Measurements from ENCODE around the gene TM2D1.

The TM2D1 gene

DNA sequence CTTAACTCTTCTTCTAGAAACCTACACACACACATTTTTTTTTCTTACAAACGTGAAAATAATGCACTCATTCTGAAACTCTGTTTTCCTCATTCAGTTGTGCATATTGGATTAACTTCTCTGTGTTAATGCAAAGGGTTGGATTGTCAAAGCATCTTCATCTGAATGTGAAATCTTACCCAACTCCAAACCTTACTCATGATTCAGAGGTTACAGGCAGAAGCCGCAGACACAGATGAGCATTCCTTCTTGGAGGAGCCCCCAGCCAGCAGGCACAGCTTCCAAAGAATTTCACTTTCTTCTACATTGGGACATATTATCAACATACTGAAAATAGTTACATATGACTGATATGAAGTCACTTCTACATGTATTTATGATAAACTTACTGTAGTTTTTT is 33.0 kb upstream of the TM2D1 start:
- no peak for TF ChIP-seq GLIS3 (CRISPR knock-in tag; IDR thresholded peaks at IDR 0.05)
- no peak for TF ChIP-seq TCF4 (CRISPR knock-in tag; IDR thresholded peaks at IDR 0.05; ENCODE audit: borderline replicate concordance)
- TF ChIP-seq TOX (CRISPR knock-in tag; IDR thresholded peaks at IDR 0.05; ENCODE audit: borderline replicate concordance), result no peak
- TF ChIP-seq OSR1 (CRISPR knock-in tag; IDR thresholded peaks at IDR 0.05), result no peak
- TF ChIP-seq, protein P1, sequence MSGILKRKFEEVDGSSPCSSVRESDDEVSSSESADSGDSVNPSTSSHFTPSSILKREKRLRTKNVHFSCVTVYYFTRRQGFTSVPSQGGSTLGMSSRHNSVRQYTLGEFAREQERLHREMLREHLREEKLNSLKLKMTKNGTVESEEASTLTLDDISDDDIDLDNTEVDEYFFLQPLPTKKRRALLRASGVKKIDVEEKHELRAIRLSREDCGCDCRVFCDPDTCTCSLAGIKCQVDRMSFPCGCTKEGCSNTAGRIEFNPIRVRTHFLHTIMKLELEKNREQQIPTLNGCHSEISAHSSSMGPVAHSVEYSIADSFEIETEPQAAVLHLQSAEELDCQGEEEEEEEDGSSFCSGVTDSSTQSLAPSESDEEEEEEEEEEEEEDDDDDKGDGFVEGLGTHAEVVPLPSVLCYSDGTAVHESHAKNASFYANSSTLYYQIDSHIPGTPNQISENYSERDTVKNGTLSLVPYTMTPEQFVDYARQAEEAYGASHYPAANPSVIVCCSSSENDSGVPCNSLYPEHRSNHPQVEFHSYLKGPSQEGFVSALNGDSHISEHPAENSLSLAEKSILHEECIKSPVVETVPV (CRISPR knock-in tag; IDR thresholded peaks at IDR 0.05), result no peak
- TF ChIP-seq ISL1 (CRISPR knock-in tag; IDR thresholded peaks at IDR 0.05), result no peak
- TF ChIP-seq BACH2 (CRISPR knock-in tag; IDR thresholded peaks at IDR 0.05; ENCODE audit: borderline replicate concordance), result no peak
- no peak for TF ChIP-seq RARB (CRISPR knock-in tag; IDR thresholded peaks at IDR 0.05)
- TF ChIP-seq CREB5 (CRISPR knock-in tag; IDR thresholded peaks at IDR 0.05; ENCODE audit: low read depth), result no peak
- no peak for TF ChIP-seq ZNF8 (CRISPR knock-in tag; IDR thresholded peaks at IDR 0.05)
- no peak for TF ChIP-seq PPARA (CRISPR knock-in tag; IDR thresholded peaks at IDR 0.05; ENCODE audit: borderline replicate concordance)
- no peak for TF ChIP-seq ARNTL (CRISPR knock-in tag; IDR thresholded peaks at IDR 0.05; ENCODE audit: borderline replicate concordance, low read depth)
- TF ChIP-seq SNAI2 (CRISPR knock-in tag; IDR thresholded peaks at IDR 0.05), result no peak
- no peak for ATAC-seq

DNA sequence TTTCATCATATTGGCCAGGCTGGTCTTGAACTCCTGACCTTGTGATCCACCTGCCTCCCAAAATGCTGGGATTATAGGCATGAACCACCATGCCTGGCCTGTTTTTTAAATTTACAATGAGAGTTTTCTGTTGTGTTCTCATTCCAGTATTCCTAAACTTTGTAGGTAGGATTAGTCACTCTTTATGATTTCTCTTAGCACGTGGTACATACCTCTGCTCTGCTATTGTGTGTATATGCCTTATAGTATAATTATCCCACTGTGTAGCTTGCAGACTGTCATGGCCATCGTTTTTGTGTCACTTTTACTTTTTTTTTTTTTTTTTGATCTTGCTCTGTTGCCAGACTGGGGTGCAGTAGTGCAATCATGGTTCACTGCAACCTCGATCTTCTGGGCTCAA is 31.8 kb upstream of the TM2D1 start:
- TF ChIP-seq TCF4 (CRISPR knock-in tag; IDR thresholded peaks at IDR 0.05; ENCODE audit: borderline replicate concordance), result no peak
- TF ChIP-seq TSHZ2 (CRISPR knock-in tag; IDR thresholded peaks at IDR 0.05), result no peak
- TF ChIP-seq, protein P1 (CRISPR knock-in tag; IDR thresholded peaks at IDR 0.05), result no peak
- no peak for TF ChIP-seq GLIS3 (CRISPR knock-in tag; IDR thresholded peaks at IDR 0.05)
- no peak for TF ChIP-seq ZFP30 (CRISPR knock-in tag; IDR thresholded peaks at IDR 0.05)
- TF ChIP-seq CSDC2 (CRISPR knock-in tag; IDR thresholded peaks at IDR 0.05), result no peak
- no peak for TF ChIP-seq SNAI2 (CRISPR knock-in tag; IDR thresholded peaks at IDR 0.05)
- TF ChIP-seq ZC3H10 (CRISPR knock-in tag; IDR thresholded peaks at IDR 0.05), result no peak
- TF ChIP-seq OSR1 (CRISPR knock-in tag; IDR thresholded peaks at IDR 0.05), result no peak
- no peak for TF ChIP-seq ZNF565 (CRISPR knock-in tag; conservative IDR thresholded peaks at IDR 0.05; ENCODE audit: low read depth)
- ATAC-seq, result no peak

DNA sequence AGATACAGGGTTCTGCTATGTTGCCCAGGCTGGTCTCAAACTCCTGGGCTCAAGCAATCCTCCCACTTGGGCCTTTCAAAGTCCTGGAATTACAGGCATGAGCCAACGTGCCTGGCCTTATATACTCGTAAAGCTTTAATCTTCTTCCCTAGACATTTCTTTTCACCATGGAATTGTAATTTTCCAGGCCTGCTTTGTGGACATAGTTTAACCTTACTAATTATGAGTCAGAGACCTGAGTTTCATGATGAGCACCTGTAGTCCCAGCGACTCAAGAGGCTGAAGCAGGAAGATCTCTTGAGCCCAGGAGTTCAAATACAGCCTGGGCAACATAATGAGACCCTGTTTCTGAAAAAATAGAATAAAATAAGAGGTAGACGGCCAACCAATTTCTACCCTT is 29.6 kb upstream of the TM2D1 start:
- no peak for TF ChIP-seq CSDC2 (CRISPR knock-in tag; IDR thresholded peaks at IDR 0.05)
- no peak for TF ChIP-seq TOX (CRISPR knock-in tag; IDR thresholded peaks at IDR 0.05; ENCODE audit: borderline replicate concordance)
- no peak for TF ChIP-seq ARNTL (CRISPR knock-in tag; IDR thresholded peaks at IDR 0.05; ENCODE audit: borderline replicate concordance, low read depth)
- TF ChIP-seq BACH2 (CRISPR knock-in tag; IDR thresholded peaks at IDR 0.05; ENCODE audit: borderline replicate concordance), result no peak
- ATAC-seq, result no peak

- ATAC-seq, result no peak
- TF ChIP-seq CREB5 (CRISPR knock-in tag; IDR thresholded peaks at IDR 0.05; ENCODE audit: low read depth) (no peak), ZFP3 (CRISPR knock-in tag; IDR thresholded peaks at IDR 0.05) (no peak), TCF4 (CRISPR knock-in tag; IDR thresholded peaks at IDR 0.05; ENCODE audit: borderline replicate concordance) (no peak), GLIS3 (CRISPR knock-in tag; IDR thresholded peaks at IDR 0.05) (no peak), ZNF565 (CRISPR knock-in tag; conservative IDR thresholded peaks at IDR 0.05; ENCODE audit: low read depth) (no peak), ZNF8 (CRISPR knock-in tag; IDR thresholded peaks at IDR 0.05) (no peak), ESRRG (CRISPR knock-in tag; IDR thresholded peaks at IDR 0.05) (no peak), SNAI2 (CRISPR knock-in tag; IDR thresholded peaks at IDR 0.05) (no peak), RARB (CRISPR knock-in tag; IDR thresholded peaks at IDR 0.05) (no peak), BACH2 (CRISPR knock-in tag; IDR thresholded peaks at IDR 0.05; ENCODE audit: borderline replicate concordance) (no peak), ZNF70 (CRISPR knock-in tag; IDR thresholded peaks at IDR 0.05) (no peak), ARNTL (CRISPR knock-in tag; IDR thresholded peaks at IDR 0.05; ENCODE audit: borderline replicate concordance, low read depth) (no peak), ZFP30 (CRISPR knock-in tag; IDR thresholded peaks at IDR 0.05) (no peak), TOX (CRISPR knock-in tag; IDR thresholded peaks at IDR 0.05; ENCODE audit: borderline replicate concordance) (no peak), CSDC2 (CRISPR knock-in tag; IDR thresholded peaks at IDR 0.05) (no peak)
- TF ChIP-seq, protein P2, sequence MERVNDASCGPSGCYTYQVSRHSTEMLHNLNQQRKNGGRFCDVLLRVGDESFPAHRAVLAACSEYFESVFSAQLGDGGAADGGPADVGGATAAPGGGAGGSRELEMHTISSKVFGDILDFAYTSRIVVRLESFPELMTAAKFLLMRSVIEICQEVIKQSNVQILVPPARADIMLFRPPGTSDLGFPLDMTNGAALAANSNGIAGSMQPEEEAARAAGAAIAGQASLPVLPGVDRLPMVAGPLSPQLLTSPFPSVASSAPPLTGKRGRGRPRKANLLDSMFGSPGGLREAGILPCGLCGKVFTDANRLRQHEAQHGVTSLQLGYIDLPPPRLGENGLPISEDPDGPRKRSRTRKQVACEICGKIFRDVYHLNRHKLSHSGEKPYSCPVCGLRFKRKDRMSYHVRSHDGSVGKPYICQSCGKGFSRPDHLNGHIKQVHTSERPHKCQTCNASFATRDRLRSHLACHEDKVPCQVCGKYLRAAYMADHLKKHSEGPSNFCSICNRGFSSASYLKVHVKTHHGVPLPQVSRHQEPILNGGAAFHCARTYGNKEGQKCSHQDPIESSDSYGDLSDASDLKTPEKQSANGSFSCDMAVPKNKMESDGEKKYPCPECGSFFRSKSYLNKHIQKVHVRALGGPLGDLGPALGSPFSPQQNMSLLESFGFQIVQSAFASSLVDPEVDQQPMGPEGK (CRISPR knock-in tag; IDR thresholded peaks at IDR 0.05; ENCODE audit: borderline replicate concordance), result no peak
Observed at GRCh38 chr1:61753998-61754508, 29.1 kb upstream of the TM2D1 start.
